SHP77 (cell line): ENCODE measurements around the gene TOX2.

Experiments
- DNase-seq, 2 experiments: peaks; one replicate each; lab custom pipeline; 2025; lab: John Stamatoyannopoulos, UW

Gene TOX2

DNA sequence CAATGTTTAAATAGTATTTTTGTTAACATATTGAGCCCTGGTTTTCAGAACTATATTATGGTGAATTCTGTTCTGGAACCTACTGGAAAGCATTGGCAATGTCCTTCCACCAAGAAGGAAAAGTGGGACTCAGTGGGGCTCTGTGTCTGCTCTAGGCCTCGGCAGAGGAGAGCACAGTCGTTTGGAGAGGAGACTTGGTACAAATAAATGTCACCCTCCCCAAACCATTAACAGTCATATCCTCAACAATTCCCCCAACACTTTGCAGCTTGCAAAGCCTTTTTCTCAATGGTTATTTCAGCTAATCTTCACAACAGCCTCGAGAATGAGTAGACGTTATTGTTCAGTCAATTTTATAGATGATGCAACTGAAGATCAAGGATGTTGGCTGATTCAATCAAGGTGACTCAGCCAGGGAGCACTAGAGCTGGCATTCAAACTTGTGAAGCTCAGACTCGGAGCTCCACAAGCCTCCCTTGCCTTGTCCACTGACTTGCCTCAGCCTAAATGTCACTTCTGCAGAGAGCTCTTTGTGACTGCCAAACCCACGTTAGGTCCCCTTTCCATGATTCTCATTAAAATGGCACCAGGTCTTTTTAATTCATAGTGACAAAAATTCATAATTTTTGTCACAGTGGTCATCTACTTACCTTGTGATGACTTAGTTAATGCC lies 60.6 kb downstream of the TOX2 start:
- DNase-seq, result no peak

DNA sequence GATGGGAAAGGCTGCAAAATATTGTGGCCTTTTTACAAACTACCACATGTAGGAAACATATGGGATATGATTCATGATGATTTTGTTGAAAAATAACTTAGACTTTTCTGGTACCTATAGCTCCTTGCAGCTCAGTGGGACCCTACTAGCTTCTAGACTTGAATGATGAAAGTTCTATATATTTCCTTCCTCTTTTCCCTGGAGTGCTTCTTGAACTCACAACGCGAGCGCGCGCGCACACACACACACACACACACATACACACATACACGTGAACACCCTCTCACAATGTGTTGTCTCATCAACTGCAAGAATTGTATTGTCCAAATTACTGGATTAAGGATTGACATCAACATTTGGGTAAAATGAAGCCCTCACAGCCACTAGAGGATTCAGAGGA lies 61.9 kb downstream of the TOX2 start:
- no peak for DNase-seq

- DNase-seq, result no peak
Observed at GRCh38 chr20:43977252-43977651, 62.6 kb downstream of the TOX2 start.

DNA sequence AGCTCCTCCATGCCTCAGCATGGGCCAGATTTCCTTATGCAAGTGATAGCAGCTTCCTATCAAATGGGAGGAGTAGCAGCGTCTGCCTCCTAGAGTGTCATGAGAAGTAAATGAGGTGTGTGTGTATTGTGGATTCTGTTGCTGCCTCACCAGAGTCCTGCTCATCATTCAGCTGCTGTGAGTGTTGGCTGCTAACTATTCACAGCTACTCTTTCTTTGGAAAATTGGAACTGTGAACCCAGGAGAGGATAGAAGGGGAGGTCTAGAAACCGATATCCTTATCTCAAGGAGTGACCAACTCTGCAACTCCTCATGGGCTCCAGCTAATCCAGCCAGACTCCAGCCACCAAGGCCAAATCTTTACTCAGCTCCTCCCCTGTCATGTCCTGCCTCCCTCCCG lies 63.3 kb downstream of the TOX2 start:
- no peak for DNase-seq

GRCh38 chr20:43979576-43980105 lies 65.0 kb downstream of the TOX2 start:
- DNase-seq, result no peak

- DNase-seq, result no peak
Observed at GRCh38 chr20:43981540-43981939, 66.9 kb downstream of the TOX2 start.

DNA sequence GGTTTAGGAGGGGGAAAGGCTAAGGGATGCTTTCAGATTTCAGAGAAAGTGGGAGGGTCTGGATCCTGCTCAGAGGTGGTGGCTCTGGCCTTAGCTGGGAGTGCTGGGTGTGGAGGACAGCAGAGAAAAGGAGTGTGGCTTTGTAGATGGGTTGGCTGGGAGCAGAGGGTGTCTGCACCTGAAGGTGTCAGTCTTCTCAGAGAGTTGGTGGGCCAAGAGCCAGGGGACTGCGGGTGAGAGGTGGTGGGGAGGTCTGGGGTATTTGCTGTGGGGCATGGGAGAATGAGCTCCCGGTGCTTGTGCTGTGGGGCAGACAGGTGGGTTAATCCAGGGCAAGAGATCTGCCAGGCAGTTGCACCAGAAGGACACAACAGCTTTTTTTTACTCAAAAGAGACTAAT lies 67.4 kb downstream of the TOX2 start:
- DNase-seq, result no peak

DNA sequence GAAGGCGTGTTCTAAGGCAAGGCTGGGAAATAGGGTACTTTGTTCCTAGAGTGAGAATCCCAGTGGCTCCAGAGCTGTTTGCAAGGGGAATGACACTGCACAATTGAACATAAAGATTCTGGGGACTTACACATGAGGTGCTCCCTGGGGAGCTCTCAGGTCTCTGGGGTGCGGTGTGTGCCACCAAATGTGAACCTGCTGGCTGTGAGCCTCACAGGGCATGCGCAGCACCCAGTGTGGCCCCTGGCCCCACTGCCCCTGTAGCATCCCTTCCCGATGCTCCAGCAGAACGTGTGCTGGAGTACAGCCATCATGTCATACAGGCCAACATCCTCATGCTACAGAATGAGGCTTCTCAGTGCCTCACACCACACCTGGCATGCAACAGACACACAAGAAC lies 68.2 kb downstream of the TOX2 start:
- DNase-seq, result no peak

- DNase-seq, result no peak
Observed at GRCh38 chr20:43983359-43983758, 68.7 kb downstream of the TOX2 start.

DNA sequence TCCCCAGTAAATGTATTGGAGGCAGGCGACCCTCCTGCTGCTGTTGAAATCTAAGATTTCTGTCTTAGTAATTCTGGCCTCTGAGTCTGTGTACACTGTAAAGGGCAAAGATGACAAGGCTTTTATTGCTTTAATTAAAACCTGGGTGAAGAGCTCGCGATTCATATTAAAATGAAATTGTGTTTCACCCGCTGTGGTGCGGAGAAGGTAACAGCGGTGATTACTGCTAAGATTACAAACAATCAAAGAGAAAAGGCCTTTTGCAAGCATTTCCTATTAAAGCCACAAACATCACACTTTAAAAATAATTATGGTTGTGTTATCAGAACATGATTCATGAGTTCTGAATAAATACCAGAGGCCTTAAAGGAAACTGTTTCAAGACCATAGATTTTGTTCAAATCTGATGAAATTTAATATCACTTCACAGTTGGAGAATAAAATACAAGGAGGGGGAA lies 69.3 kb downstream of the TOX2 start:
- no peak for DNase-seq

GRCh38 chr20:43984587-43984986 lies 69.9 kb downstream of the TOX2 start:
- no peak for DNase-seq

DNA sequence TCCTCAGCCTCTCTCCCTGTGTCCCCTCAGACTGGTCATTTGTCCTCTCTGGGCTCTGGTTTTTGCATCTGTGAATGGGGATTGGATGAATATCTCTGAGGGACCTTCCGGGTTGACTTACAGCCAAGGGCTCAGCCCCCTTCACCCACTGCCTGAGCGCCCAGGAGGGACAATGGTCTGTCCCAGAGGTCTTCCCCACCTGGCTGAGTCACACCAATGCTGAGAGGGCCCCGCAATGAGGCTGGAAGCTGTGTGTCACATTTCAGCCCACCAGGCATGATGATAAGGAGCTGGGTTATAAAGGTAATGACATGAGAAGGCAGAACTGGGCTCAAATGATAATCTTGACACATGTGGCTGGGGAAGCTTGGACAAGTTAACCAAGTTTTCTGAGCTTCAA lies 70.5 kb downstream of the TOX2 start:
- no peak for DNase-seq

DNA sequence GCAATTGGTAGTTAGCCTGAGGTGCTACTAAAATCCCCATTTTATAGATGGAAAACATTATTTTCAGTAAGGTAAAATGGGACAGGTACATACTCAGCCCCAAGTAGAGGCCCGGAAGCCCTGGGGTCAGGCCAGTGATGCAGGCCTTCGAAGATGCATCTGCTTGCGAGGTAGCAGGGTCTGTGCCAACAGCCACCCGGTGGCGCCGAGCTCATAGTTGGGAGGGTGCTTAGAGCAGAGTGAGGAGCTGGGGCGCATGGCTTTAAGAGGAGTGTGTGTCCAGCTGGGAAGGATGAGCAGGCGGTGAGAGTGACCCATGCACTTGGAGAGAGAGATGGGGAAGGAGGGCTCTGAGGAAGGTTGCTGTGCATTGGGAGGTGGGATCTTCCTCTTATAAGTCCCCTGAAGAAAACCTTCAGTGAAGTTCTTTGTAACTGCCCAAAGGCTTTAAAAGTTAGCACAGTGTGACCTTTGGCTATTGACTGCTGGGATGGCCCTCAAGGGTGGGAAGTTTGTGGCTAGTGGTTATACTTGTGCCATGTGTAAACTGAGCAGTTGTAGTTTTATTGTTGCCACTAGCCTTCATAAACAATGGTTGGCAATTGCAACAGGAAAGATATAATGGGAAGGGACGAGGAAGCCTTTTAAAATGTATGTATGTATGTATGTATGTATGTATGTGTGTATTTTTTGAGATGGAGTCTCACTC lies 71.1 kb downstream of the TOX2 start:
- no peak for DNase-seq

GRCh38 chr20:43987018-43987417 lies 72.4 kb downstream of the TOX2 start:
- DNase-seq, result no peak

GRCh38 chr20:43987531-43987930 lies 72.9 kb downstream of the TOX2 start:
- DNase-seq, result no peak

- DNase-seq, result no peak
Observed at GRCh38 chr20:43988451-43988850, 73.8 kb downstream of the TOX2 start.

DNA sequence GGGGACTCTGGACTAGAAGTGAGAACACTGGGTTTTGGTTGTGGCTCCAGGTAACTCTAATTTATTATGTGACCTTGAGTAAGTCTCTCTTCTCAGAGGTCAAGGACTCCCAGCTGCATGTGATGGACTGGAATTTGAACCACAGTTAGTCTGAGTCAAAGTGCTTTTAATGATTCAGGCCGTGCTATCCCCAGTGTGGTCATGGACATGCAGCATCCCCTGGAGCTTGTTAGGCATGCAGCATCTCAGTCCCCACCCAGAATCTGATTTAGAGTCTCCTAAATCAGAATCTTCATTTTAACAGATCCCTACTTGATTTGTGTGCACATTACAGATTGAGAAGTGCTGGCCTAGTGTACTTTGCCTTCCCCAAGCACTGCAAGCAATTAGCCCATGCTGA lies 74.2 kb downstream of the TOX2 start:
- no peak for DNase-seq

GRCh38 chr20:43991261-43991660 lies 76.6 kb downstream of the TOX2 start:
- no peak for DNase-seq

GRCh38 chr20:43991982-43992381 lies 77.3 kb downstream of the TOX2 start:
- DNase-seq, result no peak

- DNase-seq, result no peak
Observed at GRCh38 chr20:43992885-43993284, 78.2 kb downstream of the TOX2 start.

- no peak for DNase-seq
Observed at GRCh38 chr20:43993560-43993959, 78.9 kb downstream of the TOX2 start.

- DNase-seq, result no peak
Observed at GRCh38 chr20:43994486-43995100, 79.9 kb downstream of the TOX2 start.

- no peak for DNase-seq
Observed at GRCh38 chr20:43995645-43996044, 81.0 kb downstream of the TOX2 start.
